ENCODE results near the gene VEZT.

The VEZT gene

GRCh38 chr12:95258151-95258550, 40.5 kb downstream of the VEZT start:
- intact Hi-C loops (cut with DNase I; ENCODE audit: low total_unique reads) = no loop called here
- no peak for DNase-seq
- no peaks in the 10 kb centered on the region for H3K9me3 ChIP-seq
- no peak overlapping the region for H3K27ac ChIP-seq
- H3K27me3 ChIP-seq = no peaks in the 10 kb centered on the region
- no peak for TF ChIP-seq CTCF (IDR thresholded peaks at IDR 0.05)
- H3K4me3 ChIP-seq = no peak overlapping the region
- H3K4me1 ChIP-seq = peaks cover 0 to 5% (median 0%) of the 10 kb centered on the region in 4 donors
- peaks cover 46 to 51% (median 50%) of the 10 kb centered on the region in 3 donors for H3K36me3 ChIP-seq

DNA sequence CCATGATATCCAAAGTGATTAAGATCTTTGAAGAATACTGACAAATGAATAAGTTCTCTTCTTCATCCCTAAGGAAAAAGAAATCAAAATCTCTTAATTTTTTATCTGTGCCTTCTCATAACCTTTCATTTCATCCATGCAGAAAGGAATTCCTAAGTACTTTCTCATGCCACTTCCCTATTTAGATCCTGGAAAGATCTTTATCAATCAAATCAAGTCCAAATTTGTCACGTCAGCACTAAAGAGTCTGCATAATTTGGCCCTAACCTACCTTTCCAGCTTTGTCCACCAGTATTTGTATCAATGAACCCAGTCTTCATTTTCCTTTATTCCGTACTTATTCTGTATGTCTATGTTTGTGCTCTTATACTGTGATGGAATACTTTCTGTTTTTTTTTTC, 41.2 kb downstream of the VEZT start:
- intact Hi-C loops (cut with DNase I; ENCODE audit: low total_unique reads) = no loop called here
- peaks cover 40 to 52% (median 51%) of the 10 kb centered on the region in 3 donors for H3K36me3 ChIP-seq
- peaks cover 0 to 5% (median 0%) of the 10 kb centered on the region in 4 donors for H3K4me1 ChIP-seq
- H3K4me3 ChIP-seq = no peak overlapping the region
- DNase-seq = no peak
- no peak overlapping the region for H3K27ac ChIP-seq
- TF ChIP-seq CTCF (IDR thresholded peaks at IDR 0.05) = no peak
- H3K27me3 ChIP-seq = no peaks in the 10 kb centered on the region
- no peaks in the 10 kb centered on the region for H3K9me3 ChIP-seq

GRCh38 chr12:95259368-95259767, 41.8 kb downstream of the VEZT start:
- Histone ChIP-seq H3K36me3 (peaks cover 38 to 55% (median 54%) of the 10 kb centered on the region in 3 donors), H3K4me3 (no peak overlapping the region), H3K27ac (no peak overlapping the region), H3K9me3 (no peaks in the 10 kb centered on the region), H3K27me3 (no peaks in the 10 kb centered on the region), H3K4me1 (peaks cover 0 to 5% (median 0%) of the 10 kb centered on the region in 4 donors)
- intact Hi-C loops (cut with DNase I; ENCODE audit: low total_unique reads) = no loop called here
- no peak for TF ChIP-seq CTCF (IDR thresholded peaks at IDR 0.05)
- no peak for DNase-seq

DNA sequence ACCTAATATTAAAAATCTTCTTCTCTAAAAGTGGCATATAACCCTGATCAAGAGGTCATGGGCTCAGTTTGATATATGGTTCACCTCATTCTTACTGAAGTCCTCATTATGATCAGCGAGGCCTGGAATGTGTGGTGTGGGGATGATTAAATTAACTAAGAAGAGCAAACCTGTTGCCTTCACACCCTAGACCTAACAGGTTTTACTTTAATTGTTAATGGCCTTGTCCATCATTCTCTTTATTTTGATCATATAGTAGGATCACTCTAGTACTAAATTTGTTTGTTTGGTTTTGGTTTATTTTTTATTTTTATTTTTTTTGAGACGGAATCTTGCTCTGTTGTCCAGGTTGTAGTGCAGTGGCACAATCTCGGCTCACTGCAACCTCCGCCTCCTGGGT, 43.5 kb downstream of the VEZT start:
- Histone ChIP-seq H3K36me3 (peaks cover 23 to 55% (median 52%) of the 10 kb centered on the region in 3 donors), H3K4me3 (no peak overlapping the region), H3K27me3 (no peaks in the 10 kb centered on the region), H3K4me1 (peaks cover 0 to 5% (median 0%) of the 10 kb centered on the region in 4 donors), H3K27ac (no peak overlapping the region), H3K9me3 (no peaks in the 10 kb centered on the region)
- intact Hi-C loops (cut with DNase I; ENCODE audit: low total_unique reads) = no loop called here
- no peak for TF ChIP-seq CTCF (IDR thresholded peaks at IDR 0.05)
- no peak for DNase-seq

DNA sequence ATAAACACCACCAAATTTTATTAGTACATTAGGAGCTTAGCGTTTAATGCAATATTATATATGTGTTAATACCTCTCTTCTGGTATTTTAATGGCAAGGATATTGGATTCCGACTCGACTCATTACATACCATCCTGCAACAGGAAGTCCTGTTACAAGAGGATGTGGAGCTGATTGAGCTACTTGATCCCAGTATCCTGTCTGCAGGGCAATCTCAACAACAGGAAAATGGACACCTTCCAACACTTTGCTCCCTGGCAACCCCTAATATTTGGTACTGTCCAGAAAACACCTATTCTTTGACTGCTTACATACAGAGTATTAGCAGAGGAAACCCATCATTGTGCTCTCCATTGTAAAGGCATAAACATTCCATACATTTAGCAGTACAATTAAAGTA, 45.2 kb downstream of the VEZT start:
- Histone ChIP-seq H3K9me3 (no peaks in the 10 kb centered on the region), H3K4me3 (no peak overlapping the region), H3K4me1 (peaks cover 0 to 5% (median 0%) of the 10 kb centered on the region in 4 donors), H3K27ac (no peak overlapping the region), H3K36me3 (peaks cover 24 to 48% (median 44%) of the 10 kb centered on the region in 3 donors), H3K27me3 (no peaks in the 10 kb centered on the region)
- no peak for DNase-seq
- TF ChIP-seq CTCF (IDR thresholded peaks at IDR 0.05) = no peak
- intact Hi-C loops (cut with DNase I; ENCODE audit: low total_unique reads) = no loop called here

- Histone ChIP-seq H3K27me3 (no peaks in the 10 kb centered on the region), H3K9me3 (no peaks in the 10 kb centered on the region), H3K4me1 (no peaks in the 10 kb centered on the region), H3K4me3 (no peak overlapping the region), H3K27ac (no peak overlapping the region), H3K36me3 (peaks cover 31 to 59% (median 41%) of the 10 kb centered on the region in 3 donors)
- intact Hi-C loops (cut with DNase I; ENCODE audit: low total_unique reads) = no loop called here
- no peak for DNase-seq
- no peak for TF ChIP-seq CTCF (IDR thresholded peaks at IDR 0.05)
These were observed 48.2 kb downstream of the VEZT start for GRCh38 chr12:95265765-95266164.

Measured in tibial artery (tissue), 4 donors.